Neural progenitor cell (in vitro differentiated cells): ENCODE measurements around the gene CDRT15L2.
"Not testable (repeated sequence)": the region's sequence is repeated elsewhere in the genome, so short reads cannot be mapped to it uniquely, and the experiment has no call there.

Experiments
- EZH2 ChIP-seq: fragments of 200-600 bp; sonication (generic); IDR thresholded peaks from 2 replicates; pipeline ENCODE4 v1.6.1; 2017; ENCODE audit warnings: antibody characterized with exemption, mild to moderate bottlenecking, moderate library complexity
- EZH2phosphoT487 ChIP-seq: fragments of 200-600 bp; sonication (generic); IDR thresholded peaks from 2 replicates; pipeline ENCODE4 v1.6.1; 2017; ENCODE audit warnings: antibody characterized with exemption
- TF ChIP-seq, protein P1 (sequence below): fragments of 200-600 bp; sonication (generic); IDR thresholded peaks from 2 replicates; pipeline ENCODE4 v1.5.1; 2017; ENCODE audit warnings: antibody characterized with exemption, mild to moderate bottlenecking

- TF ChIP-seq EZH2phosphoT487, EZH2: not testable (repeated sequence)
- TF ChIP-seq, protein P1, sequence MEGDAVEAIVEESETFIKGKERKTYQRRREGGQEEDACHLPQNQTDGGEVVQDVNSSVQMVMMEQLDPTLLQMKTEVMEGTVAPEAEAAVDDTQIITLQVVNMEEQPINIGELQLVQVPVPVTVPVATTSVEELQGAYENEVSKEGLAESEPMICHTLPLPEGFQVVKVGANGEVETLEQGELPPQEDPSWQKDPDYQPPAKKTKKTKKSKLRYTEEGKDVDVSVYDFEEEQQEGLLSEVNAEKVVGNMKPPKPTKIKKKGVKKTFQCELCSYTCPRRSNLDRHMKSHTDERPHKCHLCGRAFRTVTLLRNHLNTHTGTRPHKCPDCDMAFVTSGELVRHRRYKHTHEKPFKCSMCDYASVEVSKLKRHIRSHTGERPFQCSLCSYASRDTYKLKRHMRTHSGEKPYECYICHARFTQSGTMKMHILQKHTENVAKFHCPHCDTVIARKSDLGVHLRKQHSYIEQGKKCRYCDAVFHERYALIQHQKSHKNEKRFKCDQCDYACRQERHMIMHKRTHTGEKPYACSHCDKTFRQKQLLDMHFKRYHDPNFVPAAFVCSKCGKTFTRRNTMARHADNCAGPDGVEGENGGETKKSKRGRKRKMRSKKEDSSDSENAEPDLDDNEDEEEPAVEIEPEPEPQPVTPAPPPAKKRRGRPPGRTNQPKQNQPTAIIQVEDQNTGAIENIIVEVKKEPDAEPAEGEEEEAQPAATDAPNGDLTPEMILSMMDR: not testable (repeated sequence)
These were observed 10.9 kb upstream of the CDRT15L2 start for GRCh38 chr17:20568604-20569003.
